Activated CD8-positive, alpha-beta T cell treated with anti-CD3 and anti-CD28 coated beads for 36 hours (primary cell): ENCODE measurements around the gene ARHGAP30. TPM values are rescaled to one million over a fixed set of nuclear protein-coding genes. Genes with fewer than 3 reads are reported as not detected.

ENCODE experiments used
- ATAC-seq: fragments of 200-7000 bp; cut with Tn5 transposase; one replicate; pipeline ENCODE4 v1.10.0; 2021; ENCODE audit warnings: mild to moderate bottlenecking, moderate library complexity
- CTCF ChIA-PET: fragments of 350-600 bp; sonication (Branson Sonifier 250); formaldehyde crosslinking; loops from one replicate; lab custom pipeline; 2021; ENCODE audit warnings: antibody characterized with exemption; lab: Charles Lee
- POLR2A ChIA-PET: fragments of 350-600 bp; sonication (Branson Sonifier 250); formaldehyde crosslinking; loops from one replicate; lab custom pipeline; 2021; ENCODE audit warnings: antibody characterized with exemption; lab: Charles Lee
- DNase-seq: peaks from one replicate; pipeline ENCODE4 v3.0.0-alpha.2; 2020
- H3K27ac Mint-ChIP-seq: one replicate; pipeline ENCODE4 v1.8.0; 2021; ENCODE audit warnings: mild to moderate bottlenecking, mixed read lengths
- H3K27me3 Mint-ChIP-seq: one replicate; pipeline ENCODE4 v1.8.0; 2021; ENCODE audit warnings: mixed read lengths
- H3K36me3 Mint-ChIP-seq: one replicate; pipeline ENCODE4 v1.8.0; 2021; ENCODE audit warnings: low read depth, mixed read lengths
- H3K4me1 Mint-ChIP-seq: one replicate; pipeline ENCODE4 v1.8.0; 2021; ENCODE audit warnings: low read depth, mixed read lengths
- H3K4me3 Mint-ChIP-seq: one replicate; pipeline ENCODE4 v1.8.0; 2021; ENCODE audit warnings: mild to moderate bottlenecking, moderate library complexity, mixed read lengths
- H3K9me3 Mint-ChIP-seq: one replicate; pipeline ENCODE4 v1.8.0; 2021; ENCODE audit warnings: mixed read lengths
- intact Hi-C: fragments of 100-400 bp; cut with micrococcal nuclease; formaldehyde crosslinking; loops from one replicate; pipeline ENCODE4 v1.10.0; 2022
- total RNA-seq, 2 experiments: library from RNA; stranded (reverse); gene quantifications; one replicate each; pipeline ENCODE4 v1.2.3, GENCODE V29; 2021
- TF ChIP-seq, protein P1 (sequence below): fragments of 200-600 bp; IDR thresholded peaks from one replicate; pipeline ENCODE4 v1.8.0; 2022; ENCODE audit warnings: antibody characterized with exemption, mild to moderate bottlenecking

Gene ARHGAP30
- total RNA-seq, 2 experiments from 2014 or later = 174 to 175 TPM

DNA sequence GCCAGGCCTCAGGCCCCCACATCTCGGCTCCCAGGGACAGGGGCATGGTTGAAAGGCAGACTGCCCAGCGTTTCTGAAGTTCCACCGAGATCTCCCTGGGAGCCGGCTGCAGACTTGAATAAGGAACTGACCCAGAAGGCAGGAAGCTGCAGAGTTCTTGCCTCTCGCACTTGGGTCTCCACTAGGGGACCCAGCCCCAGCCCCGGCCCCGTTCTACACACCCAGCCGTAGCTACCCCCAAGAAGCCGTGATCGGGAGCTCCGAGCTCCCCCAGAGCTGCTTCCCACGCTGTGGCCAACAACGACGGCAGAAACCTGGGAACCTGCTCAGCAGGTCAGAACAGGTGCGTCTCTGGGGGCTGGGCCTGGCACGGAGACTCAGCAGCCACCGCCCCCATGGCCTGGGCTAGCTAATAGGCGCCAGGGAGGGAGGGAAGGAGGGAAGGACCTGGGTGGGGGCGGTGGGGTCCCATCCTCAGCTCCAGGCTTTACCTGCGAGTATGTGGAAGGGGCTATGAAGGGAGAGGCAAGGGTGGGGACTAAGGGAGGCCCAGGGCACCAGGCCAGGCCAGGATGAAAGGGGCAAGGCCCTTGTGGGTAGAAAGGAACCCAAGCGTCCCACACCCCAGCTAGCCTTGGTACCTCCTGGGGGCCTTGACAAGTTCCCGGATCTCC is 19.7 kb upstream of the ARHGAP30 start, which contains the start of gene NECTIN4:
NECTIN4 (minus strand) TSS at position 308 of the 674 bp plus-strand sequence; CDS start at position 46, 262 bp downstream.
- no peak within 1 kb of the TSS for H3K4me3 Mint-ChIP-seq
- TF ChIP-seq, protein P1, sequence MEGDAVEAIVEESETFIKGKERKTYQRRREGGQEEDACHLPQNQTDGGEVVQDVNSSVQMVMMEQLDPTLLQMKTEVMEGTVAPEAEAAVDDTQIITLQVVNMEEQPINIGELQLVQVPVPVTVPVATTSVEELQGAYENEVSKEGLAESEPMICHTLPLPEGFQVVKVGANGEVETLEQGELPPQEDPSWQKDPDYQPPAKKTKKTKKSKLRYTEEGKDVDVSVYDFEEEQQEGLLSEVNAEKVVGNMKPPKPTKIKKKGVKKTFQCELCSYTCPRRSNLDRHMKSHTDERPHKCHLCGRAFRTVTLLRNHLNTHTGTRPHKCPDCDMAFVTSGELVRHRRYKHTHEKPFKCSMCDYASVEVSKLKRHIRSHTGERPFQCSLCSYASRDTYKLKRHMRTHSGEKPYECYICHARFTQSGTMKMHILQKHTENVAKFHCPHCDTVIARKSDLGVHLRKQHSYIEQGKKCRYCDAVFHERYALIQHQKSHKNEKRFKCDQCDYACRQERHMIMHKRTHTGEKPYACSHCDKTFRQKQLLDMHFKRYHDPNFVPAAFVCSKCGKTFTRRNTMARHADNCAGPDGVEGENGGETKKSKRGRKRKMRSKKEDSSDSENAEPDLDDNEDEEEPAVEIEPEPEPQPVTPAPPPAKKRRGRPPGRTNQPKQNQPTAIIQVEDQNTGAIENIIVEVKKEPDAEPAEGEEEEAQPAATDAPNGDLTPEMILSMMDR = no peak
- no peak within 1 kb of the TSS for H3K27ac Mint-ChIP-seq
- no peaks in the 10 kb centered on the region for H3K9me3 Mint-ChIP-seq
- ChIA-PET POLR2A (interaction anchor here (1.0 to 2.8 kb wide), 2 partner anchors 16 to 19 kb away, joined by 3 to 13 read pairs; partner anchors contain the start of gene ARHGAP30), CTCF (interaction anchor here (0.8 to 1.5 kb wide), 4 partner anchors 8 to 92 kb away, joined by 3 to 5 read pairs (median 4); partner anchors contain the start of gene USF1)
- H3K36me3 Mint-ChIP-seq = no peaks in the 10 kb centered on the region
- DNase-seq (no peak), ATAC-seq (no peak)
- H3K4me1 Mint-ChIP-seq = peaks cover 42% of the 10 kb centered on the region
- intact Hi-C loops = no loop called here
- H3K27me3 Mint-ChIP-seq = no peaks in the 10 kb centered on the region

DNA sequence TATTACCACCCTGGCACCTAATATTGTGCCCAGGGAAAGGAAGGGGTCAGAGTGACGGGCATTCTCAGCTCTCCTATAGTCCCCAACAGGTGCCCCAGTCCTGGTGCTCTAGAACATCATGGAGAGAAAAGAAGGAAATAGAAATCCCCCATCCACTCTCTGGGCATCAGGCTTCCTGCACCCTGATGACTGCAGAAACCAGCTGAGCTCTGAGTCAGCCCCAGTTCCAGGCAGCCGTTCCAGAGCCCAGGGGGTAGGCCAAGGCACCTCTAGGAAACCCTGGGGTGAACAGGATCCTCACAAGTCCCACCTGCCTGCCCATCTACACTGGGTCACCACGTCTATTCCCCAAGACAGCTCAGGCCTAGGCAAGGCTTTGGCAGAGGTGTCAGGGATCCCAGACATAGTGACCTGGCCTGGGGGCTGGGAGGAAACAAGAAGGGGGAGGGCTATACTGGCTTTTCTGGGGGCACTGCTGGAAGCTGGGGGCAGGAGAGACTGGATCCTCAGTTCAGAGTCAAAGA is 19.0 kb upstream of the ARHGAP30 start:
- Mint-ChIP-seq H3K4me1 (peaks cover 38% of the 10 kb centered on the region), H3K9me3 (no peaks in the 10 kb centered on the region), H3K36me3 (no peaks in the 10 kb centered on the region), H3K4me3 (no peak overlapping the region), H3K27me3 (no peaks in the 10 kb centered on the region), H3K27ac (no peak overlapping the region)
- intact Hi-C loops = no loop called here
- ChIA-PET CTCF (interaction anchor here (1.0 to 1.5 kb wide), 3 partner anchors 9 to 91 kb away, joined by 3 to 5 read pairs (median 5); partner anchors contain the start of gene USF1), POLR2A (interaction anchor here (1.0 to 2.8 kb wide), 2 partner anchors 15 to 18 kb away, joined by 3 to 13 read pairs; partner anchors contain the start of gene ARHGAP30)
- DNase-seq = no peak
- TF ChIP-seq, protein P1 = no peak
- no peak for ATAC-seq

DNA sequence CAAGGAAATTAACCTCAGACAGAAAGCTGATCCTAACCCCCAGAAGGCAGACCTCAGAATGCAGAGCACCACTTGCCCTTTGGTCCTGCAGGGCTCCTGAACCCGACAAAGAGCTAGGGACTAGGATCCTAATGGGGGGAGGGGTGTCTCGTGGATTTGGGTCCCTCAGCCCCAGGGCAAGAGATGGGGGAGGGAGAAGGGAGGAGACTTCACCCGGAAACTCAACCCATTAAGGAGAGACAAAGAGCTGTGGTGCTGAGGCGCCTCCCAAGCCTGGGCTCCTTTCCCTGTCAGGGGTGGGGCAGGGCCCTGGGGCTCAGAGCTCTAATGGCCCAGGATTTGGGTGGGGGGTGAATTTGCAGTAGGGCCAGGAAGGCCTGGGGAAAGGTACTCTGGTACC is 16.8 kb upstream of the ARHGAP30 start:
- Mint-ChIP-seq H3K9me3 (no peaks in the 10 kb centered on the region), H3K4me3 (no peak overlapping the region), H3K27ac (no peak overlapping the region), H3K4me1 (peaks cover 16% of the 10 kb centered on the region), H3K36me3 (no peaks in the 10 kb centered on the region), H3K27me3 (no peaks in the 10 kb centered on the region)
- TF ChIP-seq, protein P1 = no peak
- ATAC-seq (no peak), DNase-seq (no peak)
- POLR2A ChIA-PET = interaction anchor here (1.1 to 1.3 kb wide), 2 partner anchors 10 to 12 kb away, joined by 4 to 8 read pairs; partner anchors contain the start of gene KLHDC9
- CTCF ChIA-PET = interaction anchor here (1.2 to 4.7 kb wide), 4 partner anchors 9 to 16 kb away, joined by 3 to 34 read pairs (median 10); partner anchors contain the start of genes ARHGAP30 and KLHDC9
- intact Hi-C loops = no loop called here

DNA sequence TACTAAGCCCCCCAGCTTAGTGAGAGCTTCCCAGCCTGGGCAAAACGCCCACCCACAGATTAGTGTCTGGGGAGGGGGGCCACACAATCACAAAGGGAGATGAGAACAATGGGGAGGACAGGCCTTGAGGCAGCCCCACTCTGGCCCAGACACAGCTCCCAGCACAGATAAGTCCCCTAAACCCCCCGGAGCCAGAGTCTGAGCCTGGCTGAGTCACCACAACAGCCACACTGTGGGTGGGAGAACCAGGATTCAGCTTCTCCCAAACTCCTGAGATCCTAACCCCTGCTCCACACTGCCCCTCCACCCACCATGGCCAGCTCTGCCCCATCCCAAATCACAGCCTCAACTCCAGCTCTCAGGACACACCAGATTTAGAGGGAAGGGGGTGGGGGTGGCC is 15.5 kb upstream of the ARHGAP30 start:
- H3K27ac Mint-ChIP-seq = no peak overlapping the region
- ChIA-PET CTCF (interaction anchor here (0.7 to 4.7 kb wide), 4 partner anchors 12 to 16 kb away, joined by 3 to 34 read pairs (median 10); partner anchors contain the start of genes ARHGAP30 and KLHDC9), POLR2A (interaction anchor here (1.2 to 1.8 kb wide), 3 partner anchors 12 to 39 kb away, joined by 4 to 7 read pairs (median 4); partner anchors contain the start of genes ARHGAP30 and USF1)
- TF ChIP-seq, protein P1 = no peak
- no peak for ATAC-seq
- intact Hi-C loops = no loop called here
- H3K36me3 Mint-ChIP-seq = no peaks in the 10 kb centered on the region
- H3K9me3 Mint-ChIP-seq = no peaks in the 10 kb centered on the region
- no peak overlapping the region for H3K4me3 Mint-ChIP-seq
- H3K4me1 Mint-ChIP-seq = peaks cover 3% of the 10 kb centered on the region
- no peak for DNase-seq
- H3K27me3 Mint-ChIP-seq = no peaks in the 10 kb centered on the region
